Activated T-helper 1 cell treated with anti-CD3 and anti-CD28 coated beads, Interleukin-12 subunit alpha, Interleukin-12 subunit beta, Interleukin-2, Interleukin-4 antibody, amounts not matched to agents 30 ng/mL and 10 ng/mL and 1 ng/mL, durations not matched to agents 14 hours and 24 hours and 36 hours (primary cell): ENCODE data around the gene CLCNKA. TPM values are rescaled to one million over a fixed set of nuclear protein-coding genes. Genes with fewer than 3 reads are reported as not detected.
"Not testable (repeated sequence)": the region's sequence is repeated elsewhere in the genome, so short reads cannot be mapped to it uniquely, and the experiment has no call there.

Source experiments
- DNase-seq: peaks from one replicate; pipeline ENCODE4 v3.0.0; 2021; ENCODE audit warnings: low spot score
- H3K27ac Mint-ChIP-seq: one replicate; pipeline ENCODE4 v1.8.0; 2021; ENCODE audit warnings: mild to moderate bottlenecking, mixed read lengths
- H3K27me3 Mint-ChIP-seq: one replicate; pipeline ENCODE4 v1.8.0; 2022; ENCODE audit warnings: mild to moderate bottlenecking, moderate library complexity, mixed read lengths; ENCODE audit not compliant: insufficient read depth
- H3K36me3 Mint-ChIP-seq: one replicate; pipeline ENCODE4 v1.8.0; 2021; ENCODE audit warnings: low read depth, mixed read lengths
- H3K4me1 Mint-ChIP-seq: one replicate; pipeline ENCODE4 v1.8.0; 2021; ENCODE audit warnings: low read depth, mixed read lengths
- H3K4me3 Mint-ChIP-seq: one replicate; pipeline ENCODE4 v1.8.0; 2021; ENCODE audit warnings: mild to moderate bottlenecking, moderate library complexity, mixed read lengths
- H3K9me3 Mint-ChIP-seq: one replicate; pipeline ENCODE4 v1.8.0; 2021; ENCODE audit warnings: mixed read lengths
- intact Hi-C: fragments of 100-400 bp; cut with micrococcal nuclease; formaldehyde crosslinking; loops from one replicate; pipeline ENCODE4 v1.15.1; 2024
- total RNA-seq: library from RNA; stranded (reverse); gene quantifications from 2 replicates; pipeline ENCODE4 v1.2.3, GENCODE V29; 2022

CLCNKA gene
- total RNA-seq, 1 donor from 2014 or later = not detected

DNA sequence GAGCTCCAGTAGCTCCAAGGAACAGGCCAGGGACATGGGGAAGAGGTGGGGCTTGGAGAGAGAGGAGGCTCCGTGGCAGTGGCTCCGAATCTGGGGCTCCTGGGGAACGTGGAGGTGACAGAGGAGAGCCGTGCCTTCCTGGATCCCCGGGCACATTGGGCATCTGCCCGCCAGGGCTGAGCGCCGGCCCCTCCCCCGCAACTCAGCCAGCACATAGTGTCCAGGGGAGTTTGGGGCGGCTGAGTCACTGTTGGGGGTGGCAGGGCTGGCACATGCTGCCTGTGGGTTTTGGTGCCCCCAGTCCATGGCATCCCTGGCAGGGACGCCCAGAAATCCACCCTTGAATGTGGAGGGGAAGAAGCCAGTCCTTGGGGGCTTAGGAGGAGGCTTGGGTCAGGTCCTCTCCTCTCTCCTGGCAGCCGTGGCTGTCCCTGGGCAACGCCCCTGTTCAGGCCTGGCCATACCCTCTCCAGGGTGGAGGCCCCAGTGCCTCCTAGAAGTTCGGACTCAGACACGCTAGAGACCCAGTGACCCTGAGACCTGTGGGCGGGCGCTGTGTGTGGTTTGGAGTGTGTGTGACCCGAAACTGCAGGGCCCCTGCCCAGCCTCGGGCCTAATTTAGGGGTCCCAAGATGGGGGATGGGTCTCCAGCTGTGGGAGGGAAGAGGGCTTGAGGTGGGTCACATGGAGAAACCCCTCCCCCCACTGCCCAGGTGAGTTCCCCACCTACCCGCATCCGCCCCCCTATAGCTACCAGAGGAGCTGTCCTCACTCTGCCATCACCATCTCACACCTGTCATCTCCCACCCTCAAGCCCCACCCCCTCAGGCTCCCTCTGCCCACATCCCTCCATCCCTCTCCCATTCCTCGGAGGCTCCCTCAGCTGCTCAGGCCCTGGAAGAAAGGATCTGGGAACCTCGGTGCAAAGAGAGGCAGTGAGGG lies 5.6 kb upstream of the CLCNKA start:
- Mint-ChIP-seq H3K4me3 (no peak overlapping the region), H3K27me3 (peaks cover 7% of the 10 kb centered on the region), H3K27ac (no peak overlapping the region), H3K4me1 (peaks cover 17% of the 10 kb centered on the region), H3K9me3 (no peaks in the 10 kb centered on the region), H3K36me3 (no peaks in the 10 kb centered on the region)
- no peak for DNase-seq
- intact Hi-C loops = no loop called here

- Mint-ChIP-seq H3K27ac (no peak overlapping the region), H3K36me3 (no peaks in the 10 kb centered on the region), H3K4me3 (no peak overlapping the region), H3K27me3 (peaks cover 7% of the 10 kb centered on the region), H3K9me3 (no peaks in the 10 kb centered on the region), H3K4me1 (peaks cover 17% of the 10 kb centered on the region)
- intact Hi-C loops = no loop called here
- DNase-seq = no peak
These were observed 4.8 kb upstream of the CLCNKA start for GRCh38 chr1:16017076-16017460.

GRCh38 chr1:16017461-16018303 lies 4.2 kb upstream of the CLCNKA start, which contains the start of gene HSPB7:
HSPB7 (minus strand) TSS chr1:16018043; CDS start chr1:16017963, 80 bp downstream.
- intact Hi-C loops = no loop called here
- DNase-seq = no peak
- Mint-ChIP-seq H3K27ac (no peak within 1 kb of the TSS), H3K36me3 (no peaks in the 10 kb centered on the region), H3K4me3 (no peak within 1 kb of the TSS), H3K27me3 (peaks cover 7% of the 10 kb centered on the region), H3K4me1 (peaks cover 14% of the 10 kb centered on the region), H3K9me3 (no peaks in the 10 kb centered on the region)

GRCh38 chr1:16018308-16018707 lies 3.5 kb upstream of the CLCNKA start:
- H3K9me3 Mint-ChIP-seq = no peaks in the 10 kb centered on the region
- H3K27ac Mint-ChIP-seq = no peak overlapping the region
- H3K4me1 Mint-ChIP-seq = peaks cover 14% of the 10 kb centered on the region
- H3K4me3 Mint-ChIP-seq = no peak overlapping the region
- H3K27me3 Mint-ChIP-seq = peaks cover 7% of the 10 kb centered on the region
- no peak for DNase-seq
- no peaks in the 10 kb centered on the region for H3K36me3 Mint-ChIP-seq
- intact Hi-C loops = no loop called here

- intact Hi-C loops = no loop called here
- no peaks in the 10 kb centered on the region for H3K36me3 Mint-ChIP-seq
- peaks cover 7% of the 10 kb centered on the region for H3K27me3 Mint-ChIP-seq
- no peaks in the 10 kb centered on the region for H3K9me3 Mint-ChIP-seq
- H3K4me1 Mint-ChIP-seq = peaks cover 8% of the 10 kb centered on the region
- no peak for DNase-seq
- H3K4me3 Mint-ChIP-seq = no peak overlapping the region
- no peak overlapping the region for H3K27ac Mint-ChIP-seq
These were observed 2.8 kb upstream of the CLCNKA start for GRCh38 chr1:16018749-16019643.

GRCh38 chr1:16019644-16020277 lies 2.1 kb upstream of the CLCNKA start:
- DNase-seq = no peak
- intact Hi-C loops = no loop called here
- Mint-ChIP-seq H3K27ac (no peak overlapping the region), H3K9me3 (no peaks in the 10 kb centered on the region), H3K4me1 (no peaks in the 10 kb centered on the region), H3K27me3 (peaks cover 7% of the 10 kb centered on the region), H3K4me3 (no peak overlapping the region), H3K36me3 (no peaks in the 10 kb centered on the region)

- intact Hi-C loops = no loop called here
- Mint-ChIP-seq H3K27me3 (peaks cover 7% of the 10 kb centered on the region), H3K9me3 (no peaks in the 10 kb centered on the region), H3K27ac (no peak overlapping the region), H3K4me1 (no peaks in the 10 kb centered on the region), H3K36me3 (no peaks in the 10 kb centered on the region), H3K4me3 (no peak overlapping the region)
- DNase-seq = no peak
These were observed 1.5 kb upstream of the CLCNKA start for GRCh38 chr1:16020325-16020724.

GRCh38 chr1:16020878-16021277 lies 958 bp upstream of the CLCNKA start:
- H3K27me3 Mint-ChIP-seq, H3K36me3 Mint-ChIP-seq, DNase-seq, H3K4me1 Mint-ChIP-seq, H3K9me3 Mint-ChIP-seq, H3K4me3 Mint-ChIP-seq, H3K27ac Mint-ChIP-seq, intact Hi-C loops: not testable (repeated sequence)

- Mint-ChIP-seq H3K27ac (no peak overlapping the region), H3K4me3 (no peak overlapping the region), H3K9me3 (no peaks in the 10 kb centered on the region), H3K4me1 (no peaks in the 10 kb centered on the region), H3K27me3 (peaks cover 9% of the 10 kb centered on the region), H3K36me3 (no peaks in the 10 kb centered on the region)
- DNase-seq = no peak
- intact Hi-C loops = no loop called here
These were observed 557 bp downstream of the CLCNKA start for GRCh38 chr1:16022393-16022792.

- no peaks in the 10 kb centered on the region for H3K4me1 Mint-ChIP-seq
- H3K27ac Mint-ChIP-seq = no peak overlapping the region
- no peaks in the 10 kb centered on the region for H3K36me3 Mint-ChIP-seq
- H3K27me3 Mint-ChIP-seq = peaks cover 14% of the 10 kb centered on the region
- intact Hi-C loops = no loop called here
- no peak for DNase-seq
- no peaks in the 10 kb centered on the region for H3K9me3 Mint-ChIP-seq
- no peak overlapping the region for H3K4me3 Mint-ChIP-seq
These were observed 1.3 kb downstream of the CLCNKA start for GRCh38 chr1:16023050-16023653.

DNA sequence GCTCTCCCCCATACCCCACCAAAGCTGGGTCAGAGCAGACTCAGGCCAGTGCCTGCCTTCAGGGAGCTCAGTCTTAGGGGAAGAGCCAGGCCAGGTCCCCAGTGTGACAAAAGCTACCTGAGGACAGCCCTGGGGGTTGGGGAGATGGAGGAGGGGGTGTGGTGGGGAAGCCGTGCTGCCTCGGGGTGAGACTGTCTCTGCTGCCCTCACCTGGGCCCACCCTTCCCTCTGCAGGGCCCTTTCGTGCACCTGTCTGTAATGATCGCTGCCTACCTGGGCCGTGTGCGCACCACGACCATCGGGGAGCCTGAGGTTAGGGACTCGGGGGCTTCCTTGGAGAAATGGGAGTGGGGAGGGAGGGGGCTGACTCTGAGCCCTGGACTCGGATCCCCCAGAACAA lies 4.5 kb downstream of the CLCNKA start:
- H3K9me3 Mint-ChIP-seq, DNase-seq, H3K36me3 Mint-ChIP-seq, H3K4me1 Mint-ChIP-seq, intact Hi-C loops, H3K4me3 Mint-ChIP-seq, H3K27ac Mint-ChIP-seq: not testable (repeated sequence)
- peaks cover 11% of the 10 kb centered on the region for H3K27me3 Mint-ChIP-seq
